Stimulated activated CD4-positive, alpha-beta T cell treated with anti-CD3 and anti-CD28 coated beads, TNF-alpha, amount 100 ng/mL, for 1 hour (primary cell): ENCODE measurements around the gene SUFU.
"Not testable (repeated sequence)": the region's sequence is repeated elsewhere in the genome, so short reads cannot be mapped to it uniquely, and the experiment has no call there.

Experiments
- DNase-seq, 3 donors: peaks; one replicate each; pipeline ENCODE4 v3.0.0-alpha.2; 2020; ENCODE audit warnings: low read depth in 3 of 3, low spot score in 1 of 3

Gene SUFU

DNA sequence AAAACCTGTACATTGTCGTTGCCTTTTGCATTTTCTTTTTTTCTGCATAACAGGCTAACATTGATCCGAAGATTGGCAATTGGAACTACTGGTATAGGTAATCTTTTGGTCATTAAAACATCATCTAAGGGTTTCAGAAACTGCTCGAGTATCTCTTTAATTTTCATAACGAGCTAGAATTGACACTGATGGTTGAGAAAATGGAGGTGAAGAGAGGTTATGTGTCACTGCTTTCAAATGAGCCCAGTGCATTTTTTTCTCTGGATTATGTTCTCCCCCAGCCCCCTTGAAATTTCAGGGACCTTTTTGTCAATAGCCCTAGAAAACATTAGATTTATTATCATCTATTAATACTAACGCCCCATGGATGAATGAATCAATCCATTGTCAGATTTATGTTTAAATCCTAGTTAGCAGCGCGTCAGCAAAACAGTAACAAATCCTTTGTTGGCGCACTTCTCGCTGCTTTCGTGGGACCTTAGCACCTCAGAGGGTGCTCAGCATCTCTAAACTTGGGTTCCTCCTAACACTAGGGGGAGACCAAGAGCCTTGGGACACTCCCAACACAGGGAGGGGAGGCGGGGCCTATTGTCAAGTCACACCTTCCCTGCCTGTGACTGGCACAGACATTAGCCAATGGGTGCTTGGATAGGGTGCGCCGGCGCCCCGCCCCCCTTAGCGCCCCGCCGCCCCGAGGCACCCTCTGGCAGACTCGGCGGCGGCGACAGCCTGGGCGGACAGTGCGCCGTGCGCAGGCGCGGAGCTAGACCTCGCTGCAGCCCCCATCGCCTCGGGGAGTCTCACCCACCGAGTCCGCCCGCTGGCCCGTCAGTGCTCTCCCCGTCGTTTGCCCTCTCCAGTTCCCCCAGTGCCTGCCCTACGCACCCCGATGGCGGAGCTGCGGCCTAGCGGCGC is at the start of gene SUFU:
TSS of gene SUFU (plus strand) at position 709 of the 915 bp plus-strand sequence. CDS start at position 890, 181 bp downstream.
- DNase-seq = peak; percentile 96 to 98 (median 98)

DNA sequence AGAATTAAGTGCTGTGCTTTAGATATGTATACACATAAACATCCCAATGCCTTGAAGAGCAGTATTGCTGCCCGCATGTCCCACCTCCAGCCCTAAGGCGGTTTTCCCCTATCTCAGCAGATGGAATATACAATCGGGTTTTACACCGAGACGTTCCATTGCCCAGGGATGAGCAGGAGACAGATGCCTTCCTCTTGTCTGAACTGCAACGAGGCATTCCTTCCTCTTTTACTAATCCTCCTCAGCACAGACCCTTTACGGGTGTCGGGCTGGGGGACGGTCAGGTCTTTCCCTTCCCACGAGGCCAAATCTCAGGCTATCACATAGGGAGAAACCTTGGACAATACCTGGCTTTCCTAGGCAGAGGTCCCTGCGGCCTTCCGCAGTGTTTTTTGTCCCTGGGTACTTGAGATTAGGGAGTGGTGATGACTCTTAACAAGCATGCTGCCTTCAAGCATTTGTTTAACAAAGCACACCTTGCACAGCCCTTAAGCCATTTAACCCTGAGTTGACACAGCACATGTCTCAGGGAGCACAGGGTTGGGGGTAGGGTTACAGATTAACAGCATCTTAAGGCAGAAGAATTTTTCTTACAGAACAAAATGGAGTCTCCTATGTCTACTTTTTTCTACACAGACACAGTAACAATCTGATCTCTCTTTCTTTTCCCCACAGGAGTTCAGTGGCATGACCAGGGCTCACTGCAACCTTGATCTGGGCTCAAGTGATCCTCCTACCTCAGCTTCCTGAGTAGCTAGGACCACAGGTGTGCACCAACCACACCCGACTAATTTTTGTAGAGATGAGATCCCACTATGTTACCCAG is 48.9 kb upstream of the SUFU start:
- DNase-seq = not testable (repeated sequence)

GRCh38 chr10:102455893-102456471 is 47.8 kb upstream of the SUFU start:
- no peak for DNase-seq

GRCh38 chr10:102457591-102458150 is 46.1 kb upstream of the SUFU start:
- no peak for DNase-seq

DNA sequence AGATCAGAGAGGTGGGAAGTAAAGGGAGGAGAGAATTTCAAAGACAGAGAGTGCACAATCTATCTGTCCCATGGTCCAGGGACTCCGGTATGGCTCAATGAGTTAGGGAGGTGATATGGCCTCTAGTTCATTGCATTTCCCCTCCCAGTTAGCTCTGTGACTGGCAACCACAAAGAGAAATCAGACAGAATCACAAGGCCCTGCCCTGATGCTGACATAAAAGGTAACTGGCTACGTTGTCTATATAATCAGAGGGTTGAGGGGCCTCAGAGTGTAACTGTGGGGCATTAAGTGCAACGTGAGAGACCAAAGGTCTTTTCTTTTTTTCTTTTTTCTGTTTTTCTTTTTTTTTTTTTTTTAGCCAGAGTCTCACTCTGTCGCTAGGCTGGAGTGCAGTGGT is 45.1 kb upstream of the SUFU start:
- DNase-seq = no peak

GRCh38 chr10:102460836-102461186 is 43.0 kb upstream of the SUFU start:
- DNase-seq = no peak

DNA sequence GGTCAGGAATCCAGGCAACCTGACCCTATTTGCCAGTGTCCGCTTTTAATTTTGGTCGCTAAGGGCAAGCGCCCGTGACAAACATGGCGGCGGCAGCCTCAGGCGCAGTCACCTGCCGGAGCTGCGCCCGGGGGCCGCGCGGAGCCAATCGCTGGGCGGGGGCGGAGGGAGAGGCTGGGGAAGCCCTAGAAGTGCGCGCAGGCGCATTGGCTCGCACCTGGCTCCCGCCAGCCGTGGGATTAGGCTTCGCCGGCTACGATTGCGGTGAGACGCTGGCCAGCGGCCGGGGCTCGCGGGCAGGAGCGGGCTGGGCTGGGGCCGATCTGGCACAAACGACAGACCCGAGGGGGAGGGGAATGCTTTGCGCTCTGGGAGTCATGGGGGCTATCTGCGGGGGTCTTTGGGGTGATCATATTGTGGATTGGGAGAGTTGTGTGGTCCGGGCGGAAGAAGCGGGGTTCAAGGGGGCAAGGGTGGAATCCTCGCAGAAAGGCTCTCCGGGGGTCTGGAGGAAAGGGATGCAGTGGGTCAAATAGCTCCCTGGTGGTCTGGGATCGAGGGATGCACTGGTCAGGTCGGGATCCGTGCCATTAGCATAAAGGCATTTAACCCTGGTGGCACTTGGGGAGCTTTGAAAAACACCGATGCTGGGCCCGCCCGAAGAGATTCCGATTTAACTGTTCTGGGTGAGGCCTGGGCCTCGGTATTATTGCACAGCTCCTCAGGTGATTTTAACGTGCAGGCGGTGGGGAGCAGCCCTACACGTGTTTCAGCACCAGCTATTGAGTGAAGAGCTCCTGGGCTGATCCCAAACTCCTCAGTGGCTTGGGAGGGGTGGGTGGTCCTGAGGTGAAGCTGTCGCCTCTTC is 42.4 kb upstream of the SUFU start:
- DNase-seq = peak; percentile 88 to 91 (median 88)

DNA sequence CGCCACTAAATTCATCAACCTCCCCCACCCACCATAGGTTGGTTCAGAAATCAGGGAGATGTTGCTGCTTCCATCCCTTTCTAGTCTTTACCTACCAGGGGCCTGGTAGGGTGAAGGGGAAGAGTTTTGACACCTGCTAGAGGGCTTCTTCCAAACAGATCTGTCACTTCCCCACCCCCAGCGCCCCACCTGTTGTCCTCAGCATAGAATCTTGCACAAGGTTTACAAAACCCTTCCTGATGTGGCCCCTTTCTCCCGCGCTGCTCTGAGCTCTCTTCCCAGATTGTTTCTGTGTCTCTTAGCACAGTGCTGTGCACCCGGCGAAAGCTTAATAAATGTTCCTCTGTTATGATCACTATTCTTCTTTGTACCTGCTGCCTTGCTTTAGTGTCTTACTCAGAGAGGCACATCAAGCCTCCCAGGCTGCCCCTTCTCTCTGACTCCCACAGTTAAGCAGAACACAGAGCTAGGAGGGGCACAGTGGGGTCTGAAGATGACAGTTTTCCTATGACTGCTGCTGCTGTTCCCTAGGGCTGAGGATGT is 41.2 kb upstream of the SUFU start:
- no peak for DNase-seq

GRCh38 chr10:102463983-102464382 is 39.8 kb upstream of the SUFU start:
- no peak for DNase-seq

GRCh38 chr10:102465466-102465865 is 38.3 kb upstream of the SUFU start:
- no peak for DNase-seq

DNA sequence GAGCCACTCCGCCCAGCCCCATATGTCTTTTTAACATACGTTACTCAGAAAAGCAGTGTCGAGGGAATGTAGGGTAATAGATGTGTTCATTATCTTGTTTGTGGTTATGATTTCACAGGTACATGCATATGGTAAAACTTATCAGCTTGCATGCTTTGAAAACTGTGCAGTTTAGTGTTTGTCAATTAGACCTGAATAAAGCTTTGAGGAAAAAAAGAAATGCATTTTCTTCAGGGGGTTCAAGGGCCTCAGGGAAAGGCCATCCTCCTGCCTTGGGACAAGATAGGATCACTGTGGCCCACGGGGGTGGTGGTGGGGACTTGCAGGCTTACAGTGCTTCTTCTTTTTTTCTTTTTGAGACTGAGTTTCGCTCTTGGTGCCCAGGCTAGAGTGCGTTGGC is 36.5 kb upstream of the SUFU start:
- no peak for DNase-seq

GRCh38 chr10:102467971-102468438 is 35.8 kb upstream of the SUFU start:
- DNase-seq = no peak

DNA sequence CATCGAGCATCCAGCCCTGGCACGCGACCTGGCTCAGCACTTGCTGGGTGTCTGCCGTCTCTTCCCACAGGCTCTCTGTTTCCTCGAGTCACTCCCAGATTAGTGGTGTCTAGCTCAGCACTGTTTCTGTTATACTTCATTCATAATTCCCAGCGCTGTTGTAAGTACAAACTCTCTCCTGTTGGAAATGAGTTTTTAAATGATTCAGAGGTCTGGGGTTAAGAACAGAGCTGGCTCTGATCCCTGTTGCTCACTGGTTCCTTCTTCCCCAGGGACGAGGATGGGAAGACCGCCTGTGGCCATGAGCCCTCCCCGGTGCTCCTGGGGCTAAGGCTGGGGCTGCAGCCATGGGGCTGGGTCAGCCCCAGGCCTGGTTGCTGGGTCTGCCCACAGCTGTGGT is 35.1 kb upstream of the SUFU start:
- no peak for DNase-seq

DNA sequence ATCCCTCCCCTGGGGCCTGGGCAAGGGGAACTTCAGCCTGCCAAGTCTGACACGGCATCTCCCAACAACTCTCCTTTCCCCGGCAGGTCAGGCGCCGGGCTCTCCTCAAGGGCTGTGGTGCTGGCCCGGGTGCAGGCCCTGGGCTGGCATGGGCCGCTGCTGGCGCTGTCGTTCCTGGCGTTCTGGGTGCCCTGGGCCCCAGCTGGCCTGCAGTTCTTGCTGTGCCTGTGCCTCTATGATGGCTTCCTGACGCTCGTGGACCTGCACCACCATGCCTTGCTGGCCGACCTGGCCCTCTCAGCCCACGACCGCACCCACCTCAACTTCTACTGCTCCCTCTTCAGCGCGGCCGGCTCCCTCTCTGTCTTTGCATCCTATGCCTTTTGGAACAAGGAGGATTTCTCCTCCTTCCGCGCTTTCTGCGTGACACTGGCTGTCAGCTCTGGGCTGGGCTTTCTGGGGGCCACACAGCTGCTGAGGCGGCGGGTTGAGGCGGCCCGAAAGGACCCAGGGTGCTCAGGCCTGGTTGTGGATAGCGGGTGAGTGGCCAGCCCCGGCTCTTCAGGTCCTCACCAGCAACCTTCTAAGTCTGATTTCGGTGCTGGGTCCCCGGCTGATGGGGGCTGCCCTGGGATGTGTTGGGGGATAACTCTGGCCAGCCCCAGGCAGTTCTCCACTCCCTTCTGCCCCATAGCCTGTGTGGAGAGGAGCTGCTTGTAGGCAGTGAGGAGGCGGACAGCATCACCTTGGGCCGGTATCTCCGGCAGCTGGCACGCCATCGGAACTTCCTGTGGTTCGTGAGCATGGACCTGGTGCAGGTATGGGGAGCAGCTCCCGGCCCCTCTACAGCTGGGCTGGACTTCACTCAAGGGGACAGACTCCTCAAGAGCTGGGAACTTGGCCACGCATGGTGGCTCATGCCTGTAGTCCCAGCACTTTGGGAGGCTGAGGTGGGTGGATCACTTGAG is 32.9 kb upstream of the SUFU start:
- no peak for DNase-seq

- no peak for DNase-seq
Observed at GRCh38 chr10:102473445-102474331, 30.1 kb upstream of the SUFU start.

- DNase-seq = no peak
Observed at GRCh38 chr10:102475451-102476040, 28.2 kb upstream of the SUFU start.

GRCh38 chr10:102476466-102477141 is 27.2 kb upstream of the SUFU start:
- DNase-seq = no peak
